Measurements from ENCODE around the gene PWWP2B. TPM values are rescaled to one million over a fixed set of nuclear protein-coding genes. Genes with fewer than 3 reads are reported as not detected.

The PWWP2B gene
- total RNA-seq, 1 experiment from 2014 or later, result 10.0 TPM

DNA sequence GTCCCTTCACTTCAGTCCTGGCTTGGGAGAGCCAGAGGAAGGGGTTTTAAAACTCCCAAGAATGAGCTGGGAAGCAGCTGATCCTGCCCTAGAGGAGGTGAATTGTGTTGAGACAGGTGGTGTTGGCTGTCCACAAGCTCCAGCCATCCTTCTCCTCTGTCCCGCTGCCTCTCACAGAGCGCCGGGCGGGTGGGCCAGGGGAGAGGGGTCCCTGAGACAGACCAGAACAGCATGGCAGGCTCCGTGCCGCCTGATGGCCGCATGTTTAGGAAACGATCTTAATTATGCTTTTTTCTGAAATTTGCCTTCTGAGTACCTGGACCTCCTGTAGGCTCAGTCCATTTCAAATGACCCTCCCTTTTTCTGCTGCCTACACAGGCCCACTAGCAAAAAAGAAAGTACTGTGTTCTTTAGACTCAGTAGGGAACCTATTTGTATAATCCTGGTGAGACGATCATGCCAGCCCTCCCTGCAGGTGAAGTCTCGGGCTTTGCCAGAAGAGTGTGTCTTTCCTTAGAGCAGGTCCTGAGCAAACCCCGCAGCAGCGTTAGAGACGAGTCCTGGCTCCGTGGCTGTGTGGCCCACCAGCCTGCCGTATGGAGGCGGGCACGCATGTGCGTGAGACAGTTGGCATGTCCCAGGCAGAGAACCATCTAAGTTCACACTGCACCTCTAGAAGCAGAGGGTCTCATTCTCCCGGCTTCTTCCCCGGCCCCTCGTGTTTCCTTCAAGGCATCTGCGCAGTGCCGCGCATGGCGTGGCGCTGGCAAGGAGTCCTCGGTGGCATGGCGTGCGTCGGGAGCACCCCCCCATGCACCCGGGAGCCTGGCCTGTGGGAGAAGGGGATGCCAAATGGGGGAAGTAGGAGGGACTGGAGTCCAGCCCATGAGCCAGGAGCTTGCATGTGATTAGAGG lies 26.3 kb upstream of the PWWP2B start:
- ChIA-PET POLR2A (no interaction called here), CTCF (interaction anchor here (0.6 kb wide), 1 partner anchor 208 kb away, joined by 4 read pairs; no protein-coding TSS in a partner anchor)
- no peak for DNase-seq (ENCODE audit: unreplicated experiment)
- no peak overlapping the region for H3K4me3 Mint-ChIP-seq (ENCODE audit: unreplicated experiment)
- BruUV-seq (replicated peaks), result no TSS peak
- intact Hi-C loops (cut with micrococcal nuclease), result no loop called here
- no peak overlapping the region for H3K27ac Mint-ChIP-seq (ENCODE audit: low read depth, unreplicated experiment)
- TF ChIP-seq, protein P1, sequence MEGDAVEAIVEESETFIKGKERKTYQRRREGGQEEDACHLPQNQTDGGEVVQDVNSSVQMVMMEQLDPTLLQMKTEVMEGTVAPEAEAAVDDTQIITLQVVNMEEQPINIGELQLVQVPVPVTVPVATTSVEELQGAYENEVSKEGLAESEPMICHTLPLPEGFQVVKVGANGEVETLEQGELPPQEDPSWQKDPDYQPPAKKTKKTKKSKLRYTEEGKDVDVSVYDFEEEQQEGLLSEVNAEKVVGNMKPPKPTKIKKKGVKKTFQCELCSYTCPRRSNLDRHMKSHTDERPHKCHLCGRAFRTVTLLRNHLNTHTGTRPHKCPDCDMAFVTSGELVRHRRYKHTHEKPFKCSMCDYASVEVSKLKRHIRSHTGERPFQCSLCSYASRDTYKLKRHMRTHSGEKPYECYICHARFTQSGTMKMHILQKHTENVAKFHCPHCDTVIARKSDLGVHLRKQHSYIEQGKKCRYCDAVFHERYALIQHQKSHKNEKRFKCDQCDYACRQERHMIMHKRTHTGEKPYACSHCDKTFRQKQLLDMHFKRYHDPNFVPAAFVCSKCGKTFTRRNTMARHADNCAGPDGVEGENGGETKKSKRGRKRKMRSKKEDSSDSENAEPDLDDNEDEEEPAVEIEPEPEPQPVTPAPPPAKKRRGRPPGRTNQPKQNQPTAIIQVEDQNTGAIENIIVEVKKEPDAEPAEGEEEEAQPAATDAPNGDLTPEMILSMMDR (IDR thresholded peaks at IDR 0.05; ENCODE audit: unreplicated experiment), result no peak
- H3K36me3 Mint-ChIP-seq (ENCODE audit: insufficient read depth, unreplicated experiment), result peaks cover 2% of the 10 kb centered on the region
- H3K4me1 Mint-ChIP-seq (ENCODE audit: insufficient read depth, unreplicated experiment), result no peaks in the 10 kb centered on the region
- H3K9me3 Mint-ChIP-seq (ENCODE audit: unreplicated experiment), result no peaks in the 10 kb centered on the region
- H3K27me3 Mint-ChIP-seq (ENCODE audit: insufficient read depth, unreplicated experiment), result peaks cover 24% of the 10 kb centered on the region

DNA sequence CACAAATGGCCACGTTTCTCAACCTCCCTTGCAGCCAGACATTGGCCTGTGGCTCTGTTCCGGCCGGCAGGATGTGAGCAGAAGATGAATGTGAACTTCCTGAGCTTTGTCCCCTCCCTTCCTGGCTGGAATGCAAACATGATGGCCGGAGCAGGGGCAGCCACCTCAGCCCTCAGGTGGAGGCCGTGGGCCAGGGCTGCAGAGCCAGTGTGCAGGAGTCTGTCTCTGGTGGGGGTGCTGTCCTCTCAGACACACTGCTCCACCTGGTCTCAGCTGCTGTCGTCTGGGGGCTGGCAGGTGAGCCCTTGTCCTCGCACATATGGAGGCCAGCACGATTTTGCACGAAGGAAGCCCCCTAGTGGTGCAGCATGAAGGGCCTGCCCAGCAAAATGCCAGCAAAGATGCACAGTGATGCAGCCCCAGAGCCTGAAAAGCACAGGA lies 25.3 kb upstream of the PWWP2B start:
- no peak for DNase-seq (ENCODE audit: unreplicated experiment)

DNA sequence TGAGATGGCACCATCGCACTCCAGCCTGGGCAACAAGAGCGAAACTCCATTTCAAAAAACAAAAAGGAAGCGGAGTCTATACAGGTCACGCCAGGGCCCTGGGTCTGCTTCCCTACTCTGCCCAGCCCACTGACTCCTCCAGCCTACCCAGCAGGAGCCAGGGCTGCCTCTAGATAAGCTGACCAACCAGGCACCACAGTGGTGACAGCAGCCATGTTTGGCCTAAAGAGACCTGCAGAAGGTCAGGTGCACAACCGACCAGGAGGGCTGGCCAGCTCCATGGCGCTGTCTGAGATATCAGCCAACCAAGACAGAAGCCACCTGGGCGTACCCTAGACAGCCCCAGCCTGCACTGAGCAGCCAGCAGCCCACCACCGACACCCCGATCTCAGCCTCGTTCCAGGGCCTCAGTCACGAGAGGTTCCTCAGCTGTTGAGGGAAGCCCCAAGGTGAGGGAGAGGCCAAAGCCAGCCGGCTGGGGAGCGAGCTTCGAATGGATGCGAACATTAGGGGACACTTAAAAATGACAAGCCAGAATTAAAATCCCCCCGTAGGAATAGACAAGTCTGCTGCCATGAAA lies 24.4 kb upstream of the PWWP2B start:
- BruUV-seq (replicated peaks), result no TSS peak
- Mint-ChIP-seq H3K4me3 (ENCODE audit: unreplicated experiment) (no peak overlapping the region), H3K4me1 (ENCODE audit: insufficient read depth, unreplicated experiment) (peaks cover 6% of the 10 kb centered on the region), H3K9me3 (ENCODE audit: unreplicated experiment) (no peaks in the 10 kb centered on the region), H3K27me3 (ENCODE audit: insufficient read depth, unreplicated experiment) (peaks cover 24% of the 10 kb centered on the region), H3K36me3 (ENCODE audit: insufficient read depth, unreplicated experiment) (peaks cover 6% of the 10 kb centered on the region), H3K27ac (ENCODE audit: low read depth, unreplicated experiment) (no peak overlapping the region)
- TF ChIP-seq, protein P1 (IDR thresholded peaks at IDR 0.05; ENCODE audit: unreplicated experiment), result no peak
- ChIA-PET CTCF (interaction anchor here (0.6 kb wide), 1 partner anchor 440 kb away, joined by 4 read pairs; no protein-coding TSS in a partner anchor), POLR2A (no interaction called here)
- intact Hi-C loops (cut with micrococcal nuclease), result no loop called here
- no peak for DNase-seq (ENCODE audit: unreplicated experiment)

More for the DNA sequence above, 25.3 kb upstream of the PWWP2B start:
- Mint-ChIP-seq H3K27ac (ENCODE audit: low read depth, unreplicated experiment) (no peak overlapping the region), H3K9me3 (ENCODE audit: unreplicated experiment) (no peaks in the 10 kb centered on the region), H3K36me3 (ENCODE audit: insufficient read depth, unreplicated experiment) (peaks cover 6% of the 10 kb centered on the region), H3K27me3 (ENCODE audit: insufficient read depth, unreplicated experiment) (peaks cover 24% of the 10 kb centered on the region), H3K4me3 (ENCODE audit: unreplicated experiment) (no peak overlapping the region), H3K4me1 (ENCODE audit: insufficient read depth, unreplicated experiment) (peaks cover under 1% of the 10 kb centered on the region)
- CTCF ChIA-PET, result interaction anchor here (0.7 kb wide), 1 partner anchor 153 kb away, joined by 4 read pairs; no protein-coding TSS in a partner anchor
- POLR2A ChIA-PET, result no interaction called here
- BruUV-seq (replicated peaks), result no TSS peak
- TF ChIP-seq, protein P1 (IDR thresholded peaks at IDR 0.05; ENCODE audit: unreplicated experiment), result peak; percentile 19
- intact Hi-C loops (cut with micrococcal nuclease), result no loop called here

DNA sequence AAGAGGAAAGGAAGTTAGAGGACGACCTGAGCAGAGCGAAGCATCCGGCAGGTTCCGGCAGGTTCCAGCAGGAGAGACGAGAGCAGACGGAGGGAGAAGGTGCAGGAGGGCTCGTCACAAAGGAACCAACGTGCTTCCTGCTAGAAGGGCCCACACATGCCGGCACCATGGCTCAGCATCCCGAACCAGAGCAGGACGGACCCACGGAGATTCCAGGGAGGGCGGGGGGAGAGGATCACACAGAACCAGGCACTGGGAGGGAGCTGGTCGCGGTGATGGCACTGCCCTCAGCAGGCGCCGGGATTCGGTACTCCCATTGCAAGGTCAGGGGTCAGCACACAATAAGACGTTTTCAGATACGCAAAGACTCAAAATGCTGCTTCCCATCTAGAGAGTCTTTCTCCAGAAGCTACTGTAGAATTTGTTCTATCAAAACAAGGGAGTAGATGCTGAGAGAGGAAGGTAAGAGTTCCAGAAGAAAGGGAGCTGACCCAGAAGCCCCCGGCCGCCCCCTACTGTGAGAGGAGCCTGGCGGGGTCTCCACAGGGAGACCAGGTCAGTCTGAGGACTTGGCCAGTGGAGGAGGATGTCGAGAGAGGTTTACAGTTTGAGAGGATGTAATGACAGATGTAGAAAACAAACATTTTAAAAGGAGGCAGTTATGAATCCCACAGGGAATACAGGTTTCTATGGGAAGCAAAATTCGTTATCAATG lies 23.6 kb upstream of the PWWP2B start:
- ChIA-PET CTCF (interaction anchor here (0.6 to 1.1 kb wide), 2 partner anchors 11 to 14 kb away, joined by 3 read pairs; no protein-coding TSS in a partner anchor), POLR2A (no interaction called here)
- H3K27ac Mint-ChIP-seq (ENCODE audit: low read depth, unreplicated experiment), result no peak overlapping the region
- no peaks in the 10 kb centered on the region for H3K9me3 Mint-ChIP-seq (ENCODE audit: unreplicated experiment)
- peaks cover 24% of the 10 kb centered on the region for H3K27me3 Mint-ChIP-seq (ENCODE audit: insufficient read depth, unreplicated experiment)
- BruUV-seq (replicated peaks), result no TSS peak
- DNase-seq (ENCODE audit: unreplicated experiment), result no peak
- intact Hi-C loops (cut with micrococcal nuclease), result no loop called here
- no peak overlapping the region for H3K4me3 Mint-ChIP-seq (ENCODE audit: unreplicated experiment)
- H3K36me3 Mint-ChIP-seq (ENCODE audit: insufficient read depth, unreplicated experiment), result peaks cover 6% of the 10 kb centered on the region
- peaks cover 6% of the 10 kb centered on the region for H3K4me1 Mint-ChIP-seq (ENCODE audit: insufficient read depth, unreplicated experiment)
- TF ChIP-seq, protein P1 (IDR thresholded peaks at IDR 0.05; ENCODE audit: unreplicated experiment), result no peak

Data from MCF 10A (cell line).